ENCODE measurements around the gene TTLL3.

TTLL3 gene

DNA sequence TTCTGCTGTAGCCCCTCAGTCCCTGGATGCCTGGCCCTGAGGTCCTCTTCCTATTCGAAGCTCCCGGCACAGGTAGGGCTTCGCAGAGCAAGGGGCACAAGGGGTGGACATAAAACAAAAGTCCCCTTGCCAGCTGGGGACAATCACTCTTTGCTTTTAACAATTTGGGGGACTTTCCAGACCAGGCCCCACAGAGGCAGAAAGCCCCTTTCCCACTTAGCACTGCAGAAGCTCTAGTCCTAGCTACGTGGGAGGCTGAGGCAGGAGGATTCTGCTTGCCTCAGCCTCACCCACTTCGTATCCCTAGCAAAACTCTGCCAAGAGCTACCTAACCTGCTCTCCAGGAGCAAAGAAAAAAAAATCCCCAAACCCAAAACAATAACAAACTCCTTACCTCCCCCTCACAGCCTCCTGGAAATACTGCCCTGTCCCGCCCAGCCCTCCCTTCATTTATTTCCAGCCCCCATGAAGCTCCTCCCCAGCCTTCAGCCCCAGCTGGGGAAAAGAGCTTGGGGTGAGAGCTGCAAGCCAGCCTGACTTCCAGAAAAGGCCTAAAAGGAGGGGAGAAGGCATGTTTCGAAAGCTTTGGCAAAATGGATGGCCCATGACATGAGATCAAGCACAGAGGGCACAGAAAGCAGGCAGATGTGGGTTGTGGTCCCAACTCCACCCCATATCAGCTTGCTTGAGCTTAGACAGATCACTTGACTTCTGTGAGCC lies 69.9 kb downstream of the TTLL3 start, which contains the start of gene CIDEC:
Gene CIDEC (minus strand): TSS at position 424 of the 720 bp plus-strand sequence. CDS start 1,767 bp downstream, outside the sequence.
- ATAC-seq, result no peak
- TF ChIP-seq, protein P1, sequence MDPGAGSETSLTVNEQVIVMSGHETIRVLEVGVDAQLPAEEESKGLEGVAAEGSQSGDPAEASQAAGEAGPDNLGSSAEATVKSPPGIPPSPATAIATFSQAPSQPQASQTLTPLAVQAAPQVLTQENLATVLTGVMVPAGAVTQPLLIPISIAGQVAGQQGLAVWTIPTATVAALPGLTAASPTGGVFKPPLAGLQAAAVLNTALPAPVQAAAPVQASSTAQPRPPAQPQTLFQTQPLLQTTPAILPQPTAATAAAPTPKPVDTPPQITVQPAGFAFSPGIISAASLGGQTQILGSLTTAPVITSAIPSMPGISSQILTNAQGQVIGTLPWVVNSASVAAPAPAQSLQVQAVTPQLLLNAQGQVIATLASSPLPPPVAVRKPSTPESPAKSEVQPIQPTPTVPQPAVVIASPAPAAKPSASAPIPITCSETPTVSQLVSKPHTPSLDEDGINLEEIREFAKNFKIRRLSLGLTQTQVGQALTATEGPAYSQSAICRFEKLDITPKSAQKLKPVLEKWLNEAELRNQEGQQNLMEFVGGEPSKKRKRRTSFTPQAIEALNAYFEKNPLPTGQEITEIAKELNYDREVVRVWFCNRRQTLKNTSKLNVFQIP (CRISPR knock-in tag; IDR thresholded peaks at IDR 0.05; ENCODE audit: borderline replicate concordance, low read depth), result no peak
- no peak for TF ChIP-seq ZNF565 (CRISPR knock-in tag; conservative IDR thresholded peaks at IDR 0.05; ENCODE audit: low read depth)
- no peak for TF ChIP-seq OSR1 (CRISPR knock-in tag; IDR thresholded peaks at IDR 0.05)
- TF ChIP-seq GLIS3 (CRISPR knock-in tag; IDR thresholded peaks at IDR 0.05), result no peak
- no peak for TF ChIP-seq ZNF8 (CRISPR knock-in tag; IDR thresholded peaks at IDR 0.05)
- TF ChIP-seq, protein P2, sequence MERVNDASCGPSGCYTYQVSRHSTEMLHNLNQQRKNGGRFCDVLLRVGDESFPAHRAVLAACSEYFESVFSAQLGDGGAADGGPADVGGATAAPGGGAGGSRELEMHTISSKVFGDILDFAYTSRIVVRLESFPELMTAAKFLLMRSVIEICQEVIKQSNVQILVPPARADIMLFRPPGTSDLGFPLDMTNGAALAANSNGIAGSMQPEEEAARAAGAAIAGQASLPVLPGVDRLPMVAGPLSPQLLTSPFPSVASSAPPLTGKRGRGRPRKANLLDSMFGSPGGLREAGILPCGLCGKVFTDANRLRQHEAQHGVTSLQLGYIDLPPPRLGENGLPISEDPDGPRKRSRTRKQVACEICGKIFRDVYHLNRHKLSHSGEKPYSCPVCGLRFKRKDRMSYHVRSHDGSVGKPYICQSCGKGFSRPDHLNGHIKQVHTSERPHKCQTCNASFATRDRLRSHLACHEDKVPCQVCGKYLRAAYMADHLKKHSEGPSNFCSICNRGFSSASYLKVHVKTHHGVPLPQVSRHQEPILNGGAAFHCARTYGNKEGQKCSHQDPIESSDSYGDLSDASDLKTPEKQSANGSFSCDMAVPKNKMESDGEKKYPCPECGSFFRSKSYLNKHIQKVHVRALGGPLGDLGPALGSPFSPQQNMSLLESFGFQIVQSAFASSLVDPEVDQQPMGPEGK (CRISPR knock-in tag; IDR thresholded peaks at IDR 0.05; ENCODE audit: borderline replicate concordance), result no peak
- TF ChIP-seq SNAI2 (CRISPR knock-in tag; IDR thresholded peaks at IDR 0.05), result no peak
- TF ChIP-seq BACH2 (CRISPR knock-in tag; IDR thresholded peaks at IDR 0.05; ENCODE audit: borderline replicate concordance), result no peak
- no peak for TF ChIP-seq ISL1 (CRISPR knock-in tag; IDR thresholded peaks at IDR 0.05)
- TF ChIP-seq TOX (CRISPR knock-in tag; IDR thresholded peaks at IDR 0.05; ENCODE audit: borderline replicate concordance), result no peak
- no peak for TF ChIP-seq TSHZ2 (CRISPR knock-in tag; IDR thresholded peaks at IDR 0.05)
- TF ChIP-seq ARNTL (CRISPR knock-in tag; IDR thresholded peaks at IDR 0.05; ENCODE audit: borderline replicate concordance, low read depth), result no peak
- no peak for TF ChIP-seq RARB (CRISPR knock-in tag; IDR thresholded peaks at IDR 0.05)
- no peak for TF ChIP-seq ZC3H10 (CRISPR knock-in tag; IDR thresholded peaks at IDR 0.05)

DNA sequence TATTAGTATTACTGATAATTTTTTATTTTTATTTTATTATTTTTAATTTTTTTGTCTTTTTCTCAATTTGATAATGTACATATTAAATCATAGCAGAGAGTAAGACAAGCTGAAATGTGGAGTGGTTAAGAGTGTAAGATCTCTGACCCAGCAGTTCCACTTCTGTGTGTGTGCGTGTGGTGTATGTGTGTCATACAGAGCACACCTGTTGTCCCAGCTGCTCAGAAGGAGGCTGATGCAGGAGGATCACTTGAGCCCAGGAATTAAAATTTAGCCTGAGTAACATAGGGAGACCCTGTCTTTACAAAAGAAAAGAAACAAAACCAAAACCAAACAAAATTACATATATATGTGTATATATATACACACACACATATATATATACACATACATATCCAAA lies 71.4 kb downstream of the TTLL3 start:
- no peak for ATAC-seq

More for the DNA sequence above, 71.4 kb downstream of the TTLL3 start:
- TF ChIP-seq CSRNP3 (CRISPR knock-in tag; IDR thresholded peaks at IDR 0.05), result no peak
- TF ChIP-seq ZC3H10 (CRISPR knock-in tag; IDR thresholded peaks at IDR 0.05), result no peak
- no peak for TF ChIP-seq TCF4 (CRISPR knock-in tag; IDR thresholded peaks at IDR 0.05; ENCODE audit: borderline replicate concordance)
- TF ChIP-seq ZNF8 (CRISPR knock-in tag; IDR thresholded peaks at IDR 0.05), result no peak
- no peak for TF ChIP-seq ISL1 (CRISPR knock-in tag; IDR thresholded peaks at IDR 0.05)
- TF ChIP-seq GLIS3 (CRISPR knock-in tag; IDR thresholded peaks at IDR 0.05), result no peak
- TF ChIP-seq ZNF565 (CRISPR knock-in tag; conservative IDR thresholded peaks at IDR 0.05; ENCODE audit: low read depth), result no peak
- TF ChIP-seq TSHZ2 (CRISPR knock-in tag; IDR thresholded peaks at IDR 0.05), result no peak
- TF ChIP-seq SNAI2 (CRISPR knock-in tag; IDR thresholded peaks at IDR 0.05), result no peak
- no peak for TF ChIP-seq ESRRG (CRISPR knock-in tag; IDR thresholded peaks at IDR 0.05)
- TF ChIP-seq, protein P2 (CRISPR knock-in tag; IDR thresholded peaks at IDR 0.05; ENCODE audit: borderline replicate concordance), result no peak
- no peak for TF ChIP-seq PPARA (CRISPR knock-in tag; IDR thresholded peaks at IDR 0.05; ENCODE audit: borderline replicate concordance)
- no peak for TF ChIP-seq ZFP3 (CRISPR knock-in tag; IDR thresholded peaks at IDR 0.05)
- TF ChIP-seq, protein P1 (CRISPR knock-in tag; IDR thresholded peaks at IDR 0.05; ENCODE audit: borderline replicate concordance, low read depth), result no peak
- TF ChIP-seq, protein P3, sequence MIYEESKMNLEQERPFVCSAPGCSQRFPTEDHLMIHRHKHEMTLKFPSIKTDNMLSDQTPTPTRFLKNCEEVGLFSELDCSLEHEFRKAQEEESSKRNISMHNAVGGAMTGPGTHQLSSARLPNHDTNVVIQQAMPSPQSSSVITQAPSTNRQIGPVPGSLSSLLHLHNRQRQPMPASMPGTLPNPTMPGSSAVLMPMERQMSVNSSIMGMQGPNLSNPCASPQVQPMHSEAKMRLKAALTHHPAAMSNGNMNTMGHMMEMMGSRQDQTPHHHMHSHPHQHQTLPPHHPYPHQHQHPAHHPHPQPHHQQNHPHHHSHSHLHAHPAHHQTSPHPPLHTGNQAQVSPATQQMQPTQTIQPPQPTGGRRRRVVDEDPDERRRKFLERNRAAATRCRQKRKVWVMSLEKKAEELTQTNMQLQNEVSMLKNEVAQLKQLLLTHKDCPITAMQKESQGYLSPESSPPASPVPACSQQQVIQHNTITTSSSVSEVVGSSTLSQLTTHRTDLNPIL (CRISPR knock-in tag; IDR thresholded peaks at IDR 0.05; ENCODE audit: low read depth), result no peak
